Skeletal muscle tissue (tissue), 4 donors: Measurements from ENCODE around the gene DGKI. TPM values are rescaled to one million over a fixed set of nuclear protein-coding genes. Genes with fewer than 3 reads are reported as not detected.

ENCODE experiments used
- H3K27ac ChIP-seq: one replicate; pipeline ENCODE4 v1.7.0; 2013; ENCODE audit warnings: mild to moderate bottlenecking, low read depth, low read length, inconsistent platforms
- H3K27me3 ChIP-seq, 3 donors: one replicate each; pipeline ENCODE4 v1.7.0; 2013; ENCODE audit warnings: low read length in 3 of 3; ENCODE audit not compliant: control insufficient read depth in 3 of 3, insufficient read depth in 3 of 3
- H3K36me3 ChIP-seq, 3 donors: one replicate each; pipeline ENCODE4 v1.7.0; 2013; ENCODE audit warnings: low read length in 3 of 3; ENCODE audit not compliant: control insufficient read depth in 3 of 3, insufficient read depth in 3 of 3
- H3K4me1 ChIP-seq, 3 donors: one replicate each; pipeline ENCODE4 v1.7.0; 2013; ENCODE audit warnings: low read length in 3 of 3, mild to moderate bottlenecking in 3 of 3; ENCODE audit not compliant: control insufficient read depth in 3 of 3, insufficient read depth in 3 of 3
- H3K4me3 ChIP-seq, 3 donors: one replicate each; pipeline ENCODE4 v1.7.0; 2013; ENCODE audit warnings: low read length in 3 of 3
- H3K9ac ChIP-seq, 3 donors: one replicate each; pipeline ENCODE4 v1.7.0; 2013; ENCODE audit warnings: low read length in 3 of 3, mild to moderate bottlenecking in 3 of 3, moderate library complexity in 2 of 3, low read depth in 1 of 3
- H3K9me3 ChIP-seq, 3 donors: one replicate each; pipeline ENCODE4 v1.7.0; 2013; ENCODE audit warnings: low read length in 3 of 3; ENCODE audit not compliant: control insufficient read depth in 3 of 3
- total RNA-seq: library from RNA; depleted of rRNA; stranded (reverse); fragments of >200 nt; gene quantifications from one replicate; pipeline ENCODE4 v1.2.3, GENCODE V29; 2014
- donor health status: Osteomylitis.

The DGKI gene
- total RNA-seq, 1 donor from 2014 or later, result 1.0 TPM

- H3K4me3 ChIP-seq, result no peak overlapping the region
- H3K27ac ChIP-seq, result no peak overlapping the region
- no peaks in the 10 kb centered on the region for H3K36me3 ChIP-seq
- H3K27me3 ChIP-seq, result no peaks in the 10 kb centered on the region
- H3K4me1 ChIP-seq, result no peaks in the 10 kb centered on the region
- H3K9me3 ChIP-seq, result no peaks in the 10 kb centered on the region
- no peak overlapping the region for H3K9ac ChIP-seq
These were observed 143.3 kb downstream of the DGKI start for GRCh38 chr7:137703291-137704010.

GRCh38 chr7:137696988-137697387 lies 149.8 kb downstream of the DGKI start:
- Histone ChIP-seq H3K9ac (no peak overlapping the region), H3K4me3 (no peak overlapping the region), H3K4me1 (no peaks in the 10 kb centered on the region), H3K9me3 (no peaks in the 10 kb centered on the region), H3K27ac (no peak overlapping the region), H3K27me3 (no peaks in the 10 kb centered on the region), H3K36me3 (no peaks in the 10 kb centered on the region)

- H3K27ac ChIP-seq, result no peak overlapping the region
- no peaks in the 10 kb centered on the region for H3K27me3 ChIP-seq
- H3K4me1 ChIP-seq, result no peaks in the 10 kb centered on the region
- no peaks in the 10 kb centered on the region for H3K36me3 ChIP-seq
- H3K9me3 ChIP-seq, result no peaks in the 10 kb centered on the region
- no peak overlapping the region for H3K4me3 ChIP-seq
- H3K9ac ChIP-seq, result no peak overlapping the region
These were observed 150.4 kb downstream of the DGKI start for GRCh38 chr7:137696376-137696775.

- Histone ChIP-seq H3K4me1 (no peaks in the 10 kb centered on the region), H3K9ac (no peak overlapping the region), H3K9me3 (no peaks in the 10 kb centered on the region), H3K27me3 (no peaks in the 10 kb centered on the region), H3K4me3 (no peak overlapping the region), H3K36me3 (no peaks in the 10 kb centered on the region), H3K27ac (no peak overlapping the region)
These were observed 150.8 kb downstream of the DGKI start for GRCh38 chr7:137695942-137696341.

- no peak overlapping the region for H3K9ac ChIP-seq
- H3K36me3 ChIP-seq, result no peaks in the 10 kb centered on the region
- H3K4me1 ChIP-seq, result no peaks in the 10 kb centered on the region
- no peak overlapping the region for H3K4me3 ChIP-seq
- H3K27ac ChIP-seq, result no peak overlapping the region
- no peaks in the 10 kb centered on the region for H3K27me3 ChIP-seq
- no peaks in the 10 kb centered on the region for H3K9me3 ChIP-seq
These were observed 151.3 kb downstream of the DGKI start for GRCh38 chr7:137695494-137695893.

GRCh38 chr7:137694405-137694804 lies 152.4 kb downstream of the DGKI start:
- H3K27ac ChIP-seq, result no peak overlapping the region
- H3K9me3 ChIP-seq, result no peaks in the 10 kb centered on the region

GRCh38 chr7:137692399-137692798 lies 154.4 kb downstream of the DGKI start:
- Histone ChIP-seq H3K27me3 (no peaks in the 10 kb centered on the region), H3K9ac (no peak overlapping the region), H3K4me3 (no peak overlapping the region), H3K4me1 (no peaks in the 10 kb centered on the region), H3K27ac (no peak overlapping the region), H3K36me3 (no peaks in the 10 kb centered on the region), H3K9me3 (no peaks in the 10 kb centered on the region)

More at GRCh38 chr7:137694405-137694804, 152.4 kb downstream of the DGKI start:
- no peaks in the 10 kb centered on the region for H3K36me3 ChIP-seq
- no peak overlapping the region for H3K4me3 ChIP-seq
- H3K27me3 ChIP-seq, result no peaks in the 10 kb centered on the region
- no peaks in the 10 kb centered on the region for H3K4me1 ChIP-seq
- no peak overlapping the region for H3K9ac ChIP-seq

GRCh38 chr7:137691566-137691965 lies 155.2 kb downstream of the DGKI start:
- Histone ChIP-seq H3K27me3 (no peaks in the 10 kb centered on the region), H3K4me1 (no peaks in the 10 kb centered on the region), H3K27ac (no peak overlapping the region), H3K9ac (no peak overlapping the region), H3K4me3 (no peak overlapping the region), H3K9me3 (no peaks in the 10 kb centered on the region), H3K36me3 (no peaks in the 10 kb centered on the region)

- Histone ChIP-seq H3K27me3 (no peaks in the 10 kb centered on the region), H3K36me3 (no peaks in the 10 kb centered on the region)
These were observed 156.1 kb downstream of the DGKI start for GRCh38 chr7:137690635-137691034.

GRCh38 chr7:137689761-137690160 lies 157.0 kb downstream of the DGKI start:
- Histone ChIP-seq H3K4me3 (no peak overlapping the region), H3K27me3 (no peaks in the 10 kb centered on the region), H3K27ac (no peak overlapping the region), H3K9me3 (no peaks in the 10 kb centered on the region), H3K36me3 (no peaks in the 10 kb centered on the region), H3K4me1 (no peaks in the 10 kb centered on the region), H3K9ac (no peak overlapping the region)

More at GRCh38 chr7:137690635-137691034, 156.1 kb downstream of the DGKI start:
- Histone ChIP-seq H3K27ac (no peak overlapping the region), H3K4me1 (no peaks in the 10 kb centered on the region), H3K9me3 (no peaks in the 10 kb centered on the region), H3K4me3 (no peak overlapping the region), H3K9ac (no peak overlapping the region)
